ENCODE measurements around the gene UPF2.

The UPF2 gene

GRCh38 chr10:11881477-11882417 is 160.9 kb downstream of the UPF2 start:
- Histone ChIP-seq H3K4me2 (ENCODE audit: insufficient read depth, low read length) (no peak overlapping the region), H3K27me3 (ENCODE audit: insufficient read depth, low read length, poor library complexity) (no peaks in the 10 kb centered on the region), H3K36me3 (ENCODE audit: insufficient read depth, low read length) (no peaks in the 10 kb centered on the region), H2AFZ (ENCODE audit: low read depth, low read length) (no peak overlapping the region), H4K20me1 (ENCODE audit: insufficient read depth, low read length) (no peaks in the 10 kb centered on the region), H3K4me1 (ENCODE audit: insufficient read depth, low read length) (no peaks in the 10 kb centered on the region), H3K27ac (ENCODE audit: low read length) (no peak overlapping the region), H3K9me3 (ENCODE audit: insufficient read depth, low read length, severe bottlenecking) (no peaks in the 10 kb centered on the region), H3K4me3 (ENCODE audit: low read depth in 1 of 2, low read length in 2 of 2) (no peak overlapping the region), H3K9ac (ENCODE audit: low read depth, low read length) (no peak overlapping the region), H3K79me2 (ENCODE audit: insufficient read depth, low read length) (no peaks in the 10 kb centered on the region)
- ATAC-seq (ENCODE audit: insufficient read depth, low read depth) (no peak), DNase-seq (no peak)
- no peak for TF ChIP-seq EZH2 (IDR thresholded peaks at IDR 0.05; ENCODE audit: borderline replicate concordance, low read depth, low read length, severe bottlenecking)
- peak; percentile 15 for TF ChIP-seq CTCF (IDR thresholded peaks at IDR 0.05; ENCODE audit: borderline replicate concordance, extremely low read depth, low read length, poor library complexity, severe bottlenecking)

DNA sequence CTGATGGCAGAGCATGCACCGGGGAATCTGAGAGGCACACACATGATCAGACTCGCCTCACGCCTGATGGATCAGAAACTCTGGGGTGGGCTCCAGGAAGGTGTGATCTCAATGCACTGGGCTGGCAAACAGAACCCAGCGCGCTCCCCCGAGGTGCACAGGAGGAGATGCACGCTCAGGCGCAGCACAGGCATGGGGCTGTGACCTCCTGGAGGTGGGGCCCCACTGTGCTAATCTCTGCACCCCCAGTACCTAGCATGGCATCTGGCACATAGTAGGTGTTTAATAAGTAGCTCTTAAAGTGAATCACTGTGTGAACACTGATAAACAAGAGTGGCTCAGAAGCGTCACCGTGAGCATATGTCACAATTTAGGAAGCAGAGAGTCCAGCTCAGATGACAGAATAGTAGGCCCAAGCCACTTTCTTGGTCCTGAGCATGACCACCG is 161.6 kb downstream of the UPF2 start:
- no peak overlapping the region for H2AFZ ChIP-seq (ENCODE audit: low read depth, low read length)
- no peak for DNase-seq
- no peaks in the 10 kb centered on the region for H3K36me3 ChIP-seq (ENCODE audit: insufficient read depth, low read length)
- no peaks in the 10 kb centered on the region for H3K27me3 ChIP-seq (ENCODE audit: insufficient read depth, low read length, poor library complexity)
- no peaks in the 10 kb centered on the region for H3K79me2 ChIP-seq (ENCODE audit: insufficient read depth, low read length)
- TF ChIP-seq CTCF (IDR thresholded peaks at IDR 0.05; ENCODE audit: borderline replicate concordance, extremely low read depth, low read length, poor library complexity, severe bottlenecking) (no peak), EZH2 (IDR thresholded peaks at IDR 0.05; ENCODE audit: borderline replicate concordance, low read depth, low read length, severe bottlenecking) (no peak)
- no peak overlapping the region for H3K27ac ChIP-seq (ENCODE audit: low read length)
- H3K4me1 ChIP-seq (ENCODE audit: insufficient read depth, low read length) = no peaks in the 10 kb centered on the region
- no peak for ATAC-seq (ENCODE audit: insufficient read depth, low read depth)
- no peak overlapping the region for H3K4me2 ChIP-seq (ENCODE audit: insufficient read depth, low read length)
- no peaks in the 10 kb centered on the region for H4K20me1 ChIP-seq (ENCODE audit: insufficient read depth, low read length)
- no peak overlapping the region for H3K4me3 ChIP-seq (ENCODE audit: low read depth in 1 of 2, low read length in 2 of 2)
- H3K9ac ChIP-seq (ENCODE audit: low read depth, low read length) = no peak overlapping the region
- no peaks in the 10 kb centered on the region for H3K9me3 ChIP-seq (ENCODE audit: insufficient read depth, low read length, severe bottlenecking)

DNA sequence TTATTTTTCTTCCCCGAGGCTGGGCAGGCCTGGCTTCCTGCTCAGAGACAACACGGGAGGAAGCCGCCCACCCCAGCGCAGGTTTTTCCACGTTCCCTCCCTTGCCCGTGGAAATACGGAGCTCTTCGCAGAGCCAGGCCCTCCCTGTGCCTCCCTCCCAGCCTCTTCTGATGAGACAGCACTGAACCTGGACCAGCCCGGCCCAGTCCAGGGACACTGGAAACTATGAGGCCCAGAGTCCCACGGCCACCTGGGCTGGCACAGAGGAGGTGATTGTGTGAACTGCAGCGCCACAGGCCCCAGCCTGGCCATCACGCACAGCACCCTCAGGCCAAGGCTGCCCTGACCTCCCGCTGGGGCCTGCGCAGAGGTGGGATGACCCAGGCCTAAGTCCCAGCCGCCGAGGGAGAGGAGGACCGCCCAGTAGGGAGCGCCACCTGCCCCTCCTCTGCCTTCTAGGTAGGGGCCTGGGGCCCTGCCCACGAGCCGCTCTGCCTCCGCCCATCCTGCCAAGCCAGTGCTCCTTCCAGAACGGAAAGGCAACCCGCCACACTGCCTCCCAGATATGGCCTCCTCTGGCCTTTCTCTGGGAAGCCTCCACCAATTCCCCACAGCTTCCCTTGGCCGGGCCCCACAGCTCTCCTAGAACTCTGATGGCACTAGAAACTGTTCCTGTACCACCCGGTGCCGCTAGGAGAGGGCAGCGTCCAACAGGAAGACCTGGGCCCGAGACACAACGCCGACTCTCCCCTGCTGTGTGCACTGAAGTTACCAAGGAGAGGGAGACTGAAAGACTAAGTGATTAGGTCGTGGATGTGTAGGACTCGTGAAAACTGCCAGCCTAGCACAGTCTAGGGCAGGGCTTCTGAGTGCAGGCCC is 162.2 kb downstream of the UPF2 start:
- Histone ChIP-seq H3K9ac (ENCODE audit: low read depth, low read length) (no peak overlapping the region), H3K36me3 (ENCODE audit: insufficient read depth, low read length) (no peaks in the 10 kb centered on the region), H3K4me2 (ENCODE audit: insufficient read depth, low read length) (no peak overlapping the region), H4K20me1 (ENCODE audit: insufficient read depth, low read length) (no peaks in the 10 kb centered on the region), H3K27ac (ENCODE audit: low read length) (no peak overlapping the region), H3K27me3 (ENCODE audit: insufficient read depth, low read length, poor library complexity) (no peaks in the 10 kb centered on the region), H3K4me1 (ENCODE audit: insufficient read depth, low read length) (peaks cover 3% of the 10 kb centered on the region), H2AFZ (ENCODE audit: low read depth, low read length) (no peak overlapping the region), H3K9me3 (ENCODE audit: insufficient read depth, low read length, severe bottlenecking) (no peaks in the 10 kb centered on the region), H3K79me2 (ENCODE audit: insufficient read depth, low read length) (no peaks in the 10 kb centered on the region), H3K4me3 (ENCODE audit: low read depth in 1 of 2, low read length in 2 of 2) (no peak overlapping the region)
- no peak for TF ChIP-seq EZH2 (IDR thresholded peaks at IDR 0.05; ENCODE audit: borderline replicate concordance, low read depth, low read length, severe bottlenecking)
- TF ChIP-seq CTCF (IDR thresholded peaks at IDR 0.05; ENCODE audit: borderline replicate concordance, extremely low read depth, low read length, poor library complexity, severe bottlenecking) = peak; percentile 2
- no peak for DNase-seq
- ATAC-seq (ENCODE audit: insufficient read depth, low read depth) = no peak

Data from DND-41 (cell line).